CD4-positive, alpha-beta memory T cell (primary cell): Measurements from ENCODE around the gene FAM210A. TPM values are rescaled to one million over a fixed set of nuclear protein-coding genes. Genes with fewer than 3 reads are reported as not detected.
A peak's percentile ranks its signal among the peaks of the same experiment; 100 is the strongest.

Experiments used
- CTCF ChIA-PET: fragments of 350-600 bp; sonication (Branson Sonifier 250); formaldehyde crosslinking; loops from one replicate; lab custom pipeline; 2021; ENCODE audit warnings: inconsistent platforms; ENCODE audit not compliant: partially characterized antibody; lab: Charles Lee
- POLR2A ChIA-PET: fragments of 350-600 bp; sonication (Branson Sonifier 250); formaldehyde crosslinking; loops from one replicate; lab custom pipeline; 2021; ENCODE audit not compliant: partially characterized antibody; lab: Charles Lee
- DNase-seq, 5 donors: peaks; one replicate each; pipeline versions ENCODE4 v3.0.0 to v3.0.0-alpha.2; 2020 to 2022; ENCODE audit warnings: mixed read lengths in 1 of 5
- H3K27ac ChIP-seq: one replicate; pipeline ENCODE4 v1.7.0; 2013; ENCODE audit warnings: low read depth, low read length
- H3K27me3 ChIP-seq: 2 replicates; pipeline ENCODE4 v1.7.0; 2013; ENCODE audit warnings: mild to moderate bottlenecking, low read length, moderate library complexity; ENCODE audit not compliant: insufficient read depth
- H3K36me3 ChIP-seq: 2 replicates; pipeline ENCODE4 v1.7.0; 2013; ENCODE audit warnings: mild to moderate bottlenecking, low read length, moderate library complexity; ENCODE audit not compliant: insufficient read depth
- H3K4me1 ChIP-seq: 2 replicates; pipeline ENCODE4 v1.7.0; 2013; ENCODE audit warnings: mild to moderate bottlenecking, low read length, moderate library complexity; ENCODE audit not compliant: insufficient read depth
- H3K4me3 ChIP-seq, 2 donors: one replicate each; pipeline ENCODE4 v1.7.0; 2013; ENCODE audit warnings: low read length in 2 of 2, mild to moderate bottlenecking in 1 of 2
- H3K9me3 ChIP-seq, 2 donors: one replicate each; pipeline ENCODE4 v1.7.0; 2013; ENCODE audit warnings: low read length in 2 of 2, control low read depth in 1 of 2; ENCODE audit not compliant: control insufficient read depth in 1 of 2
- H3K27ac Mint-ChIP-seq, 7 donors: one replicate each; pipeline ENCODE4 v1.8.0; 2020 to 2021; ENCODE audit warnings: mixed read lengths in 7 of 7, mild to moderate bottlenecking in 6 of 7, inconsistent platforms in 3 of 7, moderate library complexity in 3 of 7
- H3K27me3 Mint-ChIP-seq, 2 donors: one replicate each; pipeline ENCODE4 v1.8.0; 2020 to 2021; ENCODE audit warnings: mixed read lengths in 2 of 2
- H3K36me3 Mint-ChIP-seq, 2 donors: one replicate each; pipeline ENCODE4 v1.8.0; 2020 to 2021; ENCODE audit warnings: mixed read lengths in 2 of 2, inconsistent platforms in 1 of 2, mild to moderate bottlenecking in 1 of 2
- H3K4me1 Mint-ChIP-seq, 4 donors: one replicate each; pipeline ENCODE4 v1.8.0; 2020 to 2021; ENCODE audit warnings: mixed read lengths in 4 of 4, mild to moderate bottlenecking in 1 of 4
- H3K4me3 Mint-ChIP-seq, 8 donors: one replicate each; pipeline ENCODE4 v1.8.0; 2020 to 2021; ENCODE audit warnings: mixed read lengths in 8 of 8, mild to moderate bottlenecking in 7 of 8, moderate library complexity in 6 of 8, inconsistent platforms in 3 of 8
- H3K9me3 Mint-ChIP-seq, 8 donors: one replicate each; pipeline ENCODE4 v1.8.0; 2020 to 2021; ENCODE audit warnings: mixed read lengths in 8 of 8, mild to moderate bottlenecking in 5 of 8, inconsistent platforms in 3 of 8, moderate library complexity in 1 of 8
- intact Hi-C: fragments of 100-400 bp; cut with micrococcal nuclease; formaldehyde crosslinking; loops from one replicate; pipeline ENCODE4 v1.15.1; 2023
- polyA plus RNA-seq, 2 donors: library from polyadenylated mRNA; unstranded; fragments of 300-500 nt; fragmentation: Illumina TruSeq; gene quantifications; one replicate each; pipeline ENCODE4 v1.2.3, GENCODE V29; 2021
- total RNA-seq, 2 experiments: library from RNA; stranded (reverse); gene quantifications; one replicate each; pipeline ENCODE4 v1.2.3, GENCODE V29; 2021

Gene FAM210A
- total and polyA plus RNA-seq, 4 experiments from 2014 or later: 9.4 to 13.7 (median 11.6) TPM

- Mint-ChIP-seq H3K27ac (peak overlapping the region; percentile 70 to 97 (median 83)), H3K4me1 (peaks cover 39 to 69% (median 48%) of the 10 kb centered on the region in 4 donors), H3K36me3 (peaks cover 6 to 24% of the 10 kb centered on the region in 2 donors), H3K27me3 (no peaks in the 10 kb centered on the region), H3K4me3 (peak overlapping the region; percentile 87 to 97 (median 92)), H3K9me3 (no peaks in the 10 kb centered on the region)
- Histone ChIP-seq H3K36me3 (no peaks in the 10 kb centered on the region), H3K9me3 (no peaks in the 10 kb centered on the region), H3K27ac (peak overlapping the region; percentile 96), H3K4me1 (peaks cover 46% of the 10 kb centered on the region), H3K27me3 (no peaks in the 10 kb centered on the region), H3K4me3 (peak overlapping the region; percentile 54 to 78)
- POLR2A ChIA-PET: interaction anchor here (0.6 to 2.6 kb wide), 11 partner anchors 18 to 1349 kb away, joined by 3 to 13 read pairs (median 4); partner anchors contain the start of genes AFG3L2, CEP192, PTPN2 and SEH1L
- DNase-seq: peak in 3 of 5 donors; percentile 10 to 39 (median 15)
- intact Hi-C loops: loop anchor here (1.0 to 5.0 kb wide), 9 partner anchors 117 to 1023 kb away; partner anchors contain the start of genes CEP192, CEP76, PSMG2 and PTPN2
- CTCF ChIA-PET: interaction anchor here (1.4 to 2.0 kb wide), 2 partner anchors 11 to 509 kb away, joined by 3 to 12 read pairs; no protein-coding TSS in a partner anchor
Observed at GRCh38 chr18:13725566-13726231, 659 bp downstream of the FAM210A start.

- Histone ChIP-seq H3K9me3 (no peaks in the 10 kb centered on the region), H3K4me1 (peaks cover 11% of the 10 kb centered on the region), H3K4me3 (no peak overlapping the region), H3K27me3 (no peaks in the 10 kb centered on the region), H3K36me3 (no peaks in the 10 kb centered on the region), H3K27ac (no peak overlapping the region)
- Mint-ChIP-seq H3K9me3 (peaks cover 0 to 2% (median 0%) of the 10 kb centered on the region in 8 donors), H3K4me1 (peaks cover 12 to 29% (median 21%) of the 10 kb centered on the region in 4 donors), H3K27ac (no peak overlapping the region), H3K27me3 (no peaks in the 10 kb centered on the region), H3K4me3 (no peak overlapping the region), H3K36me3 (peaks cover 4 to 14% of the 10 kb centered on the region in 2 donors)
- intact Hi-C loops: no loop called here
- ChIA-PET POLR2A (no interaction called here), CTCF (no interaction called here)
- no peak for DNase-seq
Observed at GRCh38 chr18:13720847-13721246, 5.5 kb downstream of the FAM210A start.

- peaks cover 6 to 22% (median 16%) of the 10 kb centered on the region in 4 donors for H3K4me1 Mint-ChIP-seq
Observed at GRCh38 chr18:13720123-13720522, 6.2 kb downstream of the FAM210A start.

DNA sequence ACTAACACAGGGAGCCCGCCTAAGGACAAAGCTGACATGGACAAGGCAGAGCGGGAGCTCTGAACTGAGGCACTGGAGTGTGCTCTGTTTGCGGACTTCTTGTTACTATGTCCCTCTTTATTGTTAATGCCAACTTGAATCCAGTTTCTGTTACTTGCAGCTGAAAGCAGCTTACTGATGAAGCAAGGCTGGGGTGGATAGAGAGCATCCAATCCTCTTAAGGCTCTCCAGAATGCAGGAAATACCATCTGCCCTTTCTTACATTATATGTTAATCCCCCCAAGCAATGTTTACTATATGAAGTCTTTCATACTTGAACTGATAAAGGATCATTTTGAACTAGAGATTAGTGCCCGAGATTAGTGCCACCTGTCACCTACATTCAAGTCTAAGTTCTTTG is 9.4 kb downstream of the FAM210A start:
- POLR2A ChIA-PET: no interaction called here
- peaks cover 3 to 13% (median 10%) of the 10 kb centered on the region in 4 donors for H3K4me1 Mint-ChIP-seq
- H3K36me3 Mint-ChIP-seq: peaks cover 1 to 10% of the 10 kb centered on the region in 2 donors
- H3K27ac Mint-ChIP-seq: no peak overlapping the region
- Histone ChIP-seq H3K27me3 (no peaks in the 10 kb centered on the region), H3K9me3 (no peaks in the 10 kb centered on the region), H3K4me1 (no peaks in the 10 kb centered on the region), H3K27ac (no peak overlapping the region), H3K36me3 (no peaks in the 10 kb centered on the region), H3K4me3 (no peak overlapping the region)
- CTCF ChIA-PET: no interaction called here
- peaks cover 0 to 2% (median 0%) of the 10 kb centered on the region in 8 donors for H3K9me3 Mint-ChIP-seq
- intact Hi-C loops: no loop called here
- no peak overlapping the region for H3K4me3 Mint-ChIP-seq
- no peak for DNase-seq
- H3K27me3 Mint-ChIP-seq: no peaks in the 10 kb centered on the region

More at GRCh38 chr18:13720123-13720522, 6.2 kb downstream of the FAM210A start:
- Mint-ChIP-seq H3K27ac (no peak overlapping the region), H3K36me3 (peaks cover 1 to 14% of the 10 kb centered on the region in 2 donors), H3K4me3 (no peak overlapping the region), H3K27me3 (no peaks in the 10 kb centered on the region), H3K9me3 (peaks cover 0 to 2% (median 0%) of the 10 kb centered on the region in 8 donors)
- Histone ChIP-seq H3K4me1 (peaks cover 4% of the 10 kb centered on the region), H3K4me3 (no peak overlapping the region), H3K27me3 (no peaks in the 10 kb centered on the region), H3K36me3 (no peaks in the 10 kb centered on the region), H3K9me3 (no peaks in the 10 kb centered on the region), H3K27ac (no peak overlapping the region)
- no peak for DNase-seq
- CTCF ChIA-PET: no interaction called here
- POLR2A ChIA-PET: no interaction called here
- intact Hi-C loops: no loop called here

- intact Hi-C loops: no loop called here
- Histone ChIP-seq H3K4me3 (no peak overlapping the region), H3K9me3 (no peaks in the 10 kb centered on the region), H3K27me3 (no peaks in the 10 kb centered on the region), H3K27ac (no peak overlapping the region), H3K36me3 (no peaks in the 10 kb centered on the region), H3K4me1 (no peaks in the 10 kb centered on the region)
- H3K36me3 Mint-ChIP-seq: peaks cover 4 to 18% of the 10 kb centered on the region in 2 donors
- H3K4me1 Mint-ChIP-seq: peaks cover 8 to 24% (median 14%) of the 10 kb centered on the region in 4 donors
- ChIA-PET CTCF (interaction anchor here (0.7 kb wide), 1 partner anchor 11 kb away, joined by 3 read pairs; the partner anchor contains the start of genes FAM210A and RNMT), POLR2A (no interaction called here)
- no peak overlapping the region for H3K4me3 Mint-ChIP-seq
- H3K9me3 Mint-ChIP-seq: peaks cover 0 to 2% (median 0%) of the 10 kb centered on the region in 8 donors
- H3K27ac Mint-ChIP-seq: no peak overlapping the region
- H3K27me3 Mint-ChIP-seq: no peaks in the 10 kb centered on the region
- no peak for DNase-seq
Observed at GRCh38 chr18:13715330-13715729, 11.0 kb downstream of the FAM210A start.

GRCh38 chr18:13713455-13714055 is 12.8 kb downstream of the FAM210A start:
- Mint-ChIP-seq H3K27me3 (no peaks in the 10 kb centered on the region), H3K27ac (peak overlapping the region in 1 of 7 donors; percentile 31), H3K4me3 (no peak overlapping the region), H3K36me3 (peaks cover 4 to 20% of the 10 kb centered on the region in 2 donors), H3K4me1 (peaks cover 7 to 20% (median 15%) of the 10 kb centered on the region in 4 donors), H3K9me3 (peaks cover 0 to 2% (median 0%) of the 10 kb centered on the region in 8 donors)
- DNase-seq: no peak
- H3K27ac ChIP-seq: no peak overlapping the region
- no peak overlapping the region for H3K4me3 ChIP-seq
- H3K4me1 ChIP-seq: no peaks in the 10 kb centered on the region
- no peaks in the 10 kb centered on the region for H3K36me3 ChIP-seq
- no peaks in the 10 kb centered on the region for H3K9me3 ChIP-seq
- ChIA-PET CTCF (no interaction called here), POLR2A (no interaction called here)
- intact Hi-C loops: no loop called here
- no peaks in the 10 kb centered on the region for H3K27me3 ChIP-seq
